Fibroblast of lung (primary cell): Measurements from ENCODE around the gene CCDC3. TPM values are rescaled to one million over a fixed set of nuclear protein-coding genes. Genes with fewer than 3 reads are reported as not detected.

Experiments used
- DNase-seq, 2 donors: peaks; one replicate each; pipeline versions ENCODE4 v3.0.0 to v3.0.0-alpha.2; 2010; ENCODE audit warnings: low read depth in 2 of 2
- H2AFZ ChIP-seq: 2 replicates; pipeline ENCODE4 v1.5.1; 2012; ENCODE audit warnings: low read length, control low read depth, inconsistent platforms
- H3K27ac ChIP-seq: 2 replicates; pipeline ENCODE4 v1.5.1; 2011; ENCODE audit warnings: low read length, control low read depth; ENCODE audit not compliant: insufficient read depth
- H3K27me3 ChIP-seq: 2 replicates; pipeline ENCODE4 v1.5.1; 2011; ENCODE audit warnings: mild to moderate bottlenecking, low read length; ENCODE audit not compliant: control insufficient read depth, insufficient read depth
- H3K36me3 ChIP-seq: 2 replicates; pipeline ENCODE4 v1.5.1; 2011; ENCODE audit warnings: low read length; ENCODE audit not compliant: control insufficient read depth, insufficient read depth
- H3K4me1 ChIP-seq: 2 replicates; pipeline ENCODE4 v1.5.1; 2011; ENCODE audit warnings: low read length; ENCODE audit not compliant: control insufficient read depth, insufficient read depth; ENCODE audit errors: extremely low read depth
- H3K4me2 ChIP-seq: 2 replicates; pipeline ENCODE4 v1.5.1; 2011; ENCODE audit warnings: low read length, control low read depth; ENCODE audit not compliant: insufficient read depth; ENCODE audit errors: extremely low read depth
- H3K4me3 ChIP-seq, 4 experiments: fragments of 200-600 bp in 1 of 4; sonication (generic) in 1 of 4; replicated peaks in 1 of 4; 2 replicates each; pipeline ENCODE4 v1.5.1; 2011 to 2016; ENCODE audit warnings: low read length in 4 of 4, low read depth in 3 of 4, mild to moderate bottlenecking in 3 of 4, control low read depth in 2 of 4, inconsistent platforms in 1 of 4, mixed read lengths in 1 of 4; ENCODE audit not compliant: insufficient read depth in 1 of 4; ENCODE audit errors: control extremely low read depth in 1 of 4
- H3K79me2 ChIP-seq: 2 replicates; pipeline ENCODE4 v1.5.1; 2012; ENCODE audit warnings: mild to moderate bottlenecking, low read length, inconsistent platforms; ENCODE audit not compliant: control insufficient read depth, insufficient read depth
- H3K9ac ChIP-seq: 2 replicates; pipeline ENCODE4 v1.5.1; 2011; ENCODE audit warnings: mild to moderate bottlenecking, low read length, control low read depth; ENCODE audit not compliant: insufficient read depth
- H3K9me3 ChIP-seq: 2 replicates; pipeline ENCODE4 v1.5.1; 2012; ENCODE audit warnings: low read depth, low read length; ENCODE audit not compliant: control insufficient read depth, insufficient read depth
- H4K20me1 ChIP-seq: 2 replicates; pipeline ENCODE4 v1.5.1; 2011; ENCODE audit warnings: low read length; ENCODE audit not compliant: control insufficient read depth, insufficient read depth; ENCODE audit errors: extremely low read depth
- EZH2 ChIP-seq: IDR thresholded peaks from 2 replicates; pipeline ENCODE4 v1.5.1; 2012; ENCODE audit warnings: low read length, control low read depth, mild to moderate bottlenecking; ENCODE audit errors: missing control alignments
- polyA plus RNA-seq, 2 donors: library from polyadenylated mRNA; depleted of rRNA in 1 of 2; stranded (reverse) in 1 of 2; unstranded in 1 of 2; fragments of >200 nt; gene quantifications; 2 replicates each; pipeline ENCODE4 v1.2.1, GENCODE V29; 2011 to 2012; ENCODE audit warnings: missing spikeins in 1 of 2
- total RNA-seq: library from RNA; depleted of rRNA; stranded (reverse); fragments of >200 nt; gene quantifications from 2 replicates; pipeline ENCODE4 v1.2.1, GENCODE V29; 2014
- TF ChIP-seq, protein P1 (sequence below), 2 donors: IDR thresholded peaks in 1 of 2; conservative IDR thresholded peaks in 1 of 2; 1 replicate in 1 of 2; 2 replicates in 1 of 2; pipeline ENCODE4 v1.5.1; 2011 to 2012; ENCODE audit warnings: low read length in 2 of 2, control low read depth in 1 of 2, inconsistent platforms in 1 of 2, low read depth in 1 of 2, mild to moderate bottlenecking in 1 of 2

Gene CCDC3
- total and polyA plus RNA-seq, 2 donors (not counting 1 experiment from before 2014, with no cell fraction given): 0.33 to 0.65 TPM

DNA sequence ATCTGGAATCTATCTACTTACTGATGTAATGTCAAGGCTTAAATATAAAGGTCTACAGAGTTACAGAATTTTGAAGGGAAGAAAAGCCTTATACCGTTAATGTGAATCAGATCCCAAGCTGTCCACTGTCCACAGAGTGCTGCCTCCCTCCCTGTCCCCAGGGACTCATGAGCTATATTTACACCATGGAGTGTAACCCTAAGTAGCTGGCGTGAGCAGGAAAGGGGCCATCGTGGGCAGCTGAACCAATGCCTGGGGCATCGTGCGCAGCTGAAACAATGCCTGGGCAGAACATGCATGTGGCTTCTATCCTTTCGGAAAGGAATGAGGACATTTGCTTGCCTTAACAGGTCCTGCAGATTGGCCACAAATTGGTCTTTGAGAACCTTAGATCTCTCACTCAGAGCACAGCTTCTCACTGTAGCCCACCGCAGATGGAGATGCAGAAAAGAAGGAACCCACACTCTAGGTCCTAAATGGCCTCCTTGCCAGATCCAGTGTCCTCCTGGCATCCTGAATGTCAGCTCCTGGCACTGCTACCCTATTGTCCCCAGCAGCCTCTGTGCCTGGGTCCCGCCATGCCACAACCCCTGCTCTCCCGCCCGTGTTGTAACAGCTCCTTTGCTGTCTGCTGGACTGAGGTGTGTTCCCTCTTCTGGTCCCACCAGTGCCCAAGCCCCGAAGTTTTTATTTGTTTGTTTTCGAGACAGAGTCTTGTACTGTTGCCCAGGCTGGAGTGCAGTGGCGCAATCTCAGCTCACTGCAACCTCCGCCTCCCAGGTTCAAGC lies 30.3 kb downstream of the CCDC3 start:
- Histone ChIP-seq H3K27me3 (no peaks in the 10 kb centered on the region), H3K36me3 (no peaks in the 10 kb centered on the region), H3K4me1 (no peaks in the 10 kb centered on the region), H4K20me1 (no peaks in the 10 kb centered on the region), H3K9me3 (no peaks in the 10 kb centered on the region), H2AFZ (no peak overlapping the region), H3K4me3 (no peak overlapping the region), H3K79me2 (no peaks in the 10 kb centered on the region), H3K27ac (no peak overlapping the region), H3K4me2 (no peak overlapping the region), H3K9ac (no peak overlapping the region)
- no peak for DNase-seq
- no peak for TF ChIP-seq EZH2
- TF ChIP-seq, protein P1, sequence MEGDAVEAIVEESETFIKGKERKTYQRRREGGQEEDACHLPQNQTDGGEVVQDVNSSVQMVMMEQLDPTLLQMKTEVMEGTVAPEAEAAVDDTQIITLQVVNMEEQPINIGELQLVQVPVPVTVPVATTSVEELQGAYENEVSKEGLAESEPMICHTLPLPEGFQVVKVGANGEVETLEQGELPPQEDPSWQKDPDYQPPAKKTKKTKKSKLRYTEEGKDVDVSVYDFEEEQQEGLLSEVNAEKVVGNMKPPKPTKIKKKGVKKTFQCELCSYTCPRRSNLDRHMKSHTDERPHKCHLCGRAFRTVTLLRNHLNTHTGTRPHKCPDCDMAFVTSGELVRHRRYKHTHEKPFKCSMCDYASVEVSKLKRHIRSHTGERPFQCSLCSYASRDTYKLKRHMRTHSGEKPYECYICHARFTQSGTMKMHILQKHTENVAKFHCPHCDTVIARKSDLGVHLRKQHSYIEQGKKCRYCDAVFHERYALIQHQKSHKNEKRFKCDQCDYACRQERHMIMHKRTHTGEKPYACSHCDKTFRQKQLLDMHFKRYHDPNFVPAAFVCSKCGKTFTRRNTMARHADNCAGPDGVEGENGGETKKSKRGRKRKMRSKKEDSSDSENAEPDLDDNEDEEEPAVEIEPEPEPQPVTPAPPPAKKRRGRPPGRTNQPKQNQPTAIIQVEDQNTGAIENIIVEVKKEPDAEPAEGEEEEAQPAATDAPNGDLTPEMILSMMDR (conservative IDR thresholded peaks at IDR 0.05 in 1 of 2, IDR thresholded peaks at IDR 0.05 in 1 of 2; ENCODE audit: low read depth in 1 of 2, low read length in 2 of 2): no peak

DNA sequence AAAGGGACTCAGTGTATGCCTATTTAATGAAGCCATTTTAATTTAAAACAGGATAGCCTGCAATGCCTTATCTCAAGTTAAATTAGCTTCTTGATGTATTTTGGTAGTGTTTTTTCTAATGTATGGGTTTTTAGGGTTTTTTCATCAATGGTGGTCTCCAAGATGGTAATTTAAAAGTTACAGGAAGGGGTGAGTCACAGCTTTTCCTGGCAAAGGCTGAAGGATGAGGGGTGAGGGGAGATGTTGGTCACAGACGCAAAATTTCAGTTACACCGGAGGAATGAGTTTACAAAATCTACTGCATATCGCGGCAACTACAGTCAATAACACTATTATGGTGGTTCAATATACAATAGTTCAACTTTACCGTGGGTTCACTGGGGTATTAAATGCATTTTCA lies 31.6 kb downstream of the CCDC3 start:
- Histone ChIP-seq H3K36me3 (no peaks in the 10 kb centered on the region), H3K9ac (no peak overlapping the region), H3K4me1 (no peaks in the 10 kb centered on the region), H3K4me2 (no peak overlapping the region), H3K9me3 (no peaks in the 10 kb centered on the region), H3K79me2 (no peaks in the 10 kb centered on the region), H3K27ac (no peak overlapping the region), H4K20me1 (no peaks in the 10 kb centered on the region), H3K4me3 (no peak overlapping the region), H3K27me3 (no peaks in the 10 kb centered on the region), H2AFZ (no peak overlapping the region)
- TF ChIP-seq EZH2: no peak
- TF ChIP-seq, protein P1 (conservative IDR thresholded peaks at IDR 0.05 in 1 of 2, IDR thresholded peaks at IDR 0.05 in 1 of 2; ENCODE audit: low read depth in 1 of 2, low read length in 2 of 2): no peak
- DNase-seq: peak; percentile 24 to 59

DNA sequence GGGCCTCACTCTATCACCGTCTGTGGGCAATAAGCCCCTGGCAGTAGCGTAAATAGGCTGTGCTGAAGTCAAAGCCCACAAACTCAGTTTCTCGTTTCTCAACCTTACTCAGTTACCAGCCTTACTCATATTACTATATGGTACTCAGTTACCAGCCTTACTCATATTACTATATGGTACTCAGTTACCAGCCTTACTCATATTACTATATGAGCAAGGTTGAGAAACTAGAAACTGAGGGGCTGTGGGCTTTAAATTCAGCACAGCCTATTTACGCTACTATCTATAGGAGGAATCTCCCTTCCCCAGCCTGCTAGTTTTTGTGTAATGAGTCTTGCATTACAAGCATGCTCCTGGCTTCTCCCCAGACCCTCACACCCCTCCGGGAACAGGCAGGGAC lies 35.4 kb downstream of the CCDC3 start:
- Histone ChIP-seq H3K9ac (no peak overlapping the region), H3K9me3 (no peaks in the 10 kb centered on the region), H3K27me3 (no peaks in the 10 kb centered on the region), H3K4me2 (no peak overlapping the region), H2AFZ (no peak overlapping the region), H4K20me1 (no peaks in the 10 kb centered on the region), H3K27ac (no peak overlapping the region), H3K79me2 (no peaks in the 10 kb centered on the region), H3K4me1 (no peaks in the 10 kb centered on the region), H3K4me3 (no peak overlapping the region), H3K36me3 (no peaks in the 10 kb centered on the region)
- TF ChIP-seq, protein P1 (conservative IDR thresholded peaks at IDR 0.05 in 1 of 2, IDR thresholded peaks at IDR 0.05 in 1 of 2; ENCODE audit: low read depth in 1 of 2, low read length in 2 of 2): no peak
- TF ChIP-seq EZH2: no peak
- DNase-seq: no peak
